Measurements from ENCODE around the gene BTNL3. TPM values are rescaled to one million over a fixed set of nuclear protein-coding genes. Genes with fewer than 3 reads are reported as not detected.

BTNL3 gene
- total and polyA plus RNA-seq, 2 experiments from 2014 or later, result 0.08 TPM; not detected in 1

DNA sequence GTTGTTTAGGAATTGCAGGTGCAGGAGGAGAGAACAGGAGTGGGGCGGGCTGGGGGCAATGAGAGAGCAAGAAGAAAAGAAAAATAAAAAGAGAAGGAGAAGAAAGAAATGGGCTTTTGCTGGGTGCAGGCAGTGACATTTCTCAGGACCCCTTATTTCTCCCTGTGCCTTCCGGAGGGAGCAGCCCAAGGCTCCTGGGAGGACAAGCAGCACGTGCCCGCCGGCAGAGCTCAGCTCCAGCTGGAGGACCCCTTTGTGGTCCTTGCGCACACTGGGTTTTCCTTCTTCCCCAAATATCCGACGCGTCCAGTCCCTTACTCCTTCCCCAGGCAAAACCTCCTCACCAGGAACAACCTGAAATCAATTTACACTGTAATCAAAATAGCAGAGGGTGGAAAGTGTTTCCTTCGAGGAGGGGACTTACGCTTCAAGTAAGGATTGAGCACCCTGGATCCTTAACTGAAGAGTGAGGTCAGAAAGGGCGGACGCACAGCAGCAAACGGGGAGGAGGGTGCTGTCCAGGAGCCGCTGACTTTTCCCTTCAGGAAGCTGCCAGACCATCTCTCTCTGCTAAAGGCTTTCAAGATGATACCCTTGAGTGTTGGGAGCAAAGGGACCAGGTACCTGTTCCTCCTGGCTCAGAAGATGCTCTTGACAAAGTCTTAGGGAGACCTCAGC, 53.5 kb downstream of the BTNL3 start:
- Histone ChIP-seq H3K4me3 (no peak overlapping the region), H3F3A (replicated peaks; ENCODE audit: low read depth) (no peaks in the 10 kb centered on the region), H3K79me2 (replicated peaks; ENCODE audit: insufficient read depth) (no peaks in the 10 kb centered on the region; the same call in 1 of the 2 replicates), H3K36me3 (ENCODE audit: insufficient read depth) (no peaks in the 10 kb centered on the region), H4K20me1 (replicated peaks; ENCODE audit: insufficient read depth) (no peaks in the 10 kb centered on the region), H3K27me3 (ENCODE audit: insufficient read depth) (peaks cover 18% of the 10 kb centered on the region; the same call in 1 of the 2 replicates), H2AFZ (no peak overlapping the region; the same call in 1 of the 2 replicates), H3K9me2 (ENCODE audit: insufficient read depth) (peaks cover 4% of the 10 kb centered on the region; the same call in 1 of the 2 replicates), H3K27ac (ENCODE audit: low read depth) (no peak overlapping the region), H3K4me2 (no peak overlapping the region), H3K4me1 (ENCODE audit: insufficient read depth) (no peaks in the 10 kb centered on the region)
- no peak overlapping the region for H3K4me3 Mint-ChIP-seq
- no peaks in the 10 kb centered on the region; the same call in 2 of the 3 replicates for H3K36me3 Mint-ChIP-seq (ENCODE audit: low read depth)
- TF ChIP-seq ZNF331 (CRISPR knock-in tag; IDR thresholded peaks at IDR 0.05; ENCODE audit: low read depth), result no peak
- no peak for TF ChIP-seq CTCF (conservative IDR thresholded peaks at IDR 0.05; ENCODE audit: low read depth in 2 of 2)
- TF ChIP-seq NANOG (IDR thresholded peaks at IDR 0.05; ENCODE audit: borderline replicate concordance), result no peak
- no peak for TF ChIP-seq ZNF462 (CRISPR knock-in tag; IDR thresholded peaks at IDR 0.05)
- no peak for TF ChIP-seq STAT1 (IDR thresholded peaks at IDR 0.05; ENCODE audit: unreplicated experiment)
- TF ChIP-seq, protein P1, sequence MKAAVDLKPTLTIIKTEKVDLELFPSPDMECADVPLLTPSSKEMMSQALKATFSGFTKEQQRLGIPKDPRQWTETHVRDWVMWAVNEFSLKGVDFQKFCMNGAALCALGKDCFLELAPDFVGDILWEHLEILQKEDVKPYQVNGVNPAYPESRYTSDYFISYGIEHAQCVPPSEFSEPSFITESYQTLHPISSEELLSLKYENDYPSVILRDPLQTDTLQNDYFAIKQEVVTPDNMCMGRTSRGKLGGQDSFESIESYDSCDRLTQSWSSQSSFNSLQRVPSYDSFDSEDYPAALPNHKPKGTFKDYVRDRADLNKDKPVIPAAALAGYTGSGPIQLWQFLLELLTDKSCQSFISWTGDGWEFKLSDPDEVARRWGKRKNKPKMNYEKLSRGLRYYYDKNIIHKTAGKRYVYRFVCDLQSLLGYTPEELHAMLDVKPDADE (IDR thresholded peaks at IDR 0.05), result no peak
- TF ChIP-seq POLR2AphosphoS5 (IDR thresholded peaks at IDR 0.05; ENCODE audit: low read depth), result no peak
- no peak for TF ChIP-seq EZH2phosphoT487 (IDR thresholded peaks at IDR 0.05; ENCODE audit: unreplicated experiment)
- TF ChIP-seq EZH2 (IDR thresholded peaks at IDR 0.05; ENCODE audit: low read depth, unreplicated experiment), result no peak
- TF ChIP-seq, protein P2, sequence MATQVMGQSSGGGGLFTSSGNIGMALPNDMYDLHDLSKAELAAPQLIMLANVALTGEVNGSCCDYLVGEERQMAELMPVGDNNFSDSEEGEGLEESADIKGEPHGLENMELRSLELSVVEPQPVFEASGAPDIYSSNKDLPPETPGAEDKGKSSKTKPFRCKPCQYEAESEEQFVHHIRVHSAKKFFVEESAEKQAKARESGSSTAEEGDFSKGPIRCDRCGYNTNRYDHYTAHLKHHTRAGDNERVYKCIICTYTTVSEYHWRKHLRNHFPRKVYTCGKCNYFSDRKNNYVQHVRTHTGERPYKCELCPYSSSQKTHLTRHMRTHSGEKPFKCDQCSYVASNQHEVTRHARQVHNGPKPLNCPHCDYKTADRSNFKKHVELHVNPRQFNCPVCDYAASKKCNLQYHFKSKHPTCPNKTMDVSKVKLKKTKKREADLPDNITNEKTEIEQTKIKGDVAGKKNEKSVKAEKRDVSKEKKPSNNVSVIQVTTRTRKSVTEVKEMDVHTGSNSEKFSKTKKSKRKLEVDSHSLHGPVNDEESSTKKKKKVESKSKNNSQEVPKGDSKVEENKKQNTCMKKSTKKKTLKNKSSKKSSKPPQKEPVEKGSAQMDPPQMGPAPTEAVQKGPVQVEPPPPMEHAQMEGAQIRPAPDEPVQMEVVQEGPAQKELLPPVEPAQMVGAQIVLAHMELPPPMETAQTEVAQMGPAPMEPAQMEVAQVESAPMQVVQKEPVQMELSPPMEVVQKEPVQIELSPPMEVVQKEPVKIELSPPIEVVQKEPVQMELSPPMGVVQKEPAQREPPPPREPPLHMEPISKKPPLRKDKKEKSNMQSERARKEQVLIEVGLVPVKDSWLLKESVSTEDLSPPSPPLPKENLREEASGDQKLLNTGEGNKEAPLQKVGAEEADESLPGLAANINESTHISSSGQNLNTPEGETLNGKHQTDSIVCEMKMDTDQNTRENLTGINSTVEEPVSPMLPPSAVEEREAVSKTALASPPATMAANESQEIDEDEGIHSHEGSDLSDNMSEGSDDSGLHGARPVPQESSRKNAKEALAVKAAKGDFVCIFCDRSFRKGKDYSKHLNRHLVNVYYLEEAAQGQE (IDR thresholded peaks at IDR 0.05; ENCODE audit: unreplicated experiment), result no peak
- TF ChIP-seq ZNF114 (CRISPR knock-in tag; IDR thresholded peaks at IDR 0.05), result no peak
- no peak for TF ChIP-seq JUNB (IDR thresholded peaks at IDR 0.05; ENCODE audit: unreplicated experiment)
- no peak for TF ChIP-seq CREB1 (CRISPR knock-in tag; IDR thresholded peaks at IDR 0.05; ENCODE audit: low read depth)
- DNase-seq (ENCODE audit: low spot score), result no peak
- no peak for ATAC-seq
- H3K27me3 Mint-ChIP-seq (ENCODE audit: insufficient read depth, low read depth, poor library complexity), result peaks cover 6% of the 10 kb centered on the region
- peaks cover 3% of the 10 kb centered on the region; the same call in 1 of the 3 replicates for H3K9me3 Mint-ChIP-seq
- peaks cover 5% of the 10 kb centered on the region for H3K4me1 Mint-ChIP-seq
- no peak overlapping the region for H3K27ac Mint-ChIP-seq

Data from GM23338 (cell line).